Ishikawa (cell line): ENCODE results near the gene AMDHD1.

ENCODE experiments used
- CEBPB ChIP-seq: IDR thresholded peaks from 2 replicates; pipeline ENCODE4 v1.6.1; 2012
- EGR1 ChIP-seq: IDR thresholded peaks from 2 replicates; pipeline ENCODE4 v1.6.1; 2012
- EP300 ChIP-seq: IDR thresholded peaks from 2 replicates; pipeline ENCODE4 v1.6.1; 2012; ENCODE audit warnings: borderline replicate concordance
- FOXM1 ChIP-seq: IDR thresholded peaks from 2 replicates; pipeline ENCODE4 v1.6.1; 2012; ENCODE audit warnings: low read depth, borderline replicate concordance
- NFIC ChIP-seq: IDR thresholded peaks from 2 replicates; pipeline ENCODE4 v1.6.1; 2012
- RAD21 ChIP-seq: IDR thresholded peaks from 2 replicates; pipeline ENCODE4 v1.6.1; 2012; ENCODE audit warnings: low read depth
- TAF1 ChIP-seq: IDR thresholded peaks from 2 replicates; pipeline ENCODE4 v1.6.1; 2012; ENCODE audit warnings: low read depth, mild to moderate bottlenecking
- TEAD4 ChIP-seq: IDR thresholded peaks from 2 replicates; pipeline ENCODE4 v1.6.1; 2012
- YY1 ChIP-seq: IDR thresholded peaks from 2 replicates; pipeline ENCODE4 v1.6.1; 2012; ENCODE audit warnings: low read depth
- ZBTB7A ChIP-seq: IDR thresholded peaks from 2 replicates; pipeline ENCODE4 v1.6.1; 2012; ENCODE audit warnings: low read depth
- TF ChIP-seq, protein P1 (sequence below): IDR thresholded peaks from 2 replicates; pipeline ENCODE4 v1.6.1; 2012
- TF ChIP-seq, protein P2 (sequence below): IDR thresholded peaks from 2 replicates; pipeline ENCODE4 v1.6.1; 2012
- TF ChIP-seq, protein P3 (sequence below): IDR thresholded peaks from 2 replicates; pipeline ENCODE4 v1.6.1; 2012; ENCODE audit warnings: low read depth, mild to moderate bottlenecking

DNA sequence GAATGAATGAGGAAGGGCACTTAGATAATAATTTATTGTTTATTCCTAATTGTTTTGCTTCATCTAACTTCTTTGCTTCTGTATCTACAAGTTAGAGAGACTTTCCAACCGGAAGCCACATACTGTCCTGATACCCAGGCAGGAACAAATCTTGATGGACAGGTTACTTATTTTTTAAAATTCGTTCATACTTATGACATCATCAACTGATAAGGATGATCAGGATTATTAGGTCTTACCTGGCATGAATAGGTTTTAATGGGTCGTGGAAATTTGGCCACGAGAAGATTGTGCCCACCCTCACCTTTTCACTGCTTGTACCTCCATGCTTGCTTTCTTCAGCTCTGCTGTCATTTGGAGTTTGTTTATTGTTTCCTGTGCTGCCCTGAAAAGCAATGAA lies 45.0 kb upstream of the AMDHD1 start:
- TF ChIP-seq, protein P1, sequence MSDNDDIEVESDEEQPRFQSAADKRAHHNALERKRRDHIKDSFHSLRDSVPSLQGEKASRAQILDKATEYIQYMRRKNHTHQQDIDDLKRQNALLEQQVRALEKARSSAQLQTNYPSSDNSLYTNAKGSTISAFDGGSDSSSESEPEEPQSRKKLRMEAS: no peak
- no peak for TF ChIP-seq CEBPB
- no peak for TF ChIP-seq RAD21
- TF ChIP-seq FOXM1: no peak
- TF ChIP-seq EP300: no peak
- TF ChIP-seq, protein P2, sequence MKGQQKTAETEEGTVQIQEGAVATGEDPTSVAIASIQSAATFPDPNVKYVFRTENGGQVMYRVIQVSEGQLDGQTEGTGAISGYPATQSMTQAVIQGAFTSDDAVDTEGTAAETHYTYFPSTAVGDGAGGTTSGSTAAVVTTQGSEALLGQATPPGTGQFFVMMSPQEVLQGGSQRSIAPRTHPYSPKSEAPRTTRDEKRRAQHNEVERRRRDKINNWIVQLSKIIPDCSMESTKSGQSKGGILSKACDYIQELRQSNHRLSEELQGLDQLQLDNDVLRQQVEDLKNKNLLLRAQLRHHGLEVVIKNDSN: no peak
- no peak for TF ChIP-seq EGR1
- no peak for TF ChIP-seq NFIC
- TF ChIP-seq, protein P3, sequence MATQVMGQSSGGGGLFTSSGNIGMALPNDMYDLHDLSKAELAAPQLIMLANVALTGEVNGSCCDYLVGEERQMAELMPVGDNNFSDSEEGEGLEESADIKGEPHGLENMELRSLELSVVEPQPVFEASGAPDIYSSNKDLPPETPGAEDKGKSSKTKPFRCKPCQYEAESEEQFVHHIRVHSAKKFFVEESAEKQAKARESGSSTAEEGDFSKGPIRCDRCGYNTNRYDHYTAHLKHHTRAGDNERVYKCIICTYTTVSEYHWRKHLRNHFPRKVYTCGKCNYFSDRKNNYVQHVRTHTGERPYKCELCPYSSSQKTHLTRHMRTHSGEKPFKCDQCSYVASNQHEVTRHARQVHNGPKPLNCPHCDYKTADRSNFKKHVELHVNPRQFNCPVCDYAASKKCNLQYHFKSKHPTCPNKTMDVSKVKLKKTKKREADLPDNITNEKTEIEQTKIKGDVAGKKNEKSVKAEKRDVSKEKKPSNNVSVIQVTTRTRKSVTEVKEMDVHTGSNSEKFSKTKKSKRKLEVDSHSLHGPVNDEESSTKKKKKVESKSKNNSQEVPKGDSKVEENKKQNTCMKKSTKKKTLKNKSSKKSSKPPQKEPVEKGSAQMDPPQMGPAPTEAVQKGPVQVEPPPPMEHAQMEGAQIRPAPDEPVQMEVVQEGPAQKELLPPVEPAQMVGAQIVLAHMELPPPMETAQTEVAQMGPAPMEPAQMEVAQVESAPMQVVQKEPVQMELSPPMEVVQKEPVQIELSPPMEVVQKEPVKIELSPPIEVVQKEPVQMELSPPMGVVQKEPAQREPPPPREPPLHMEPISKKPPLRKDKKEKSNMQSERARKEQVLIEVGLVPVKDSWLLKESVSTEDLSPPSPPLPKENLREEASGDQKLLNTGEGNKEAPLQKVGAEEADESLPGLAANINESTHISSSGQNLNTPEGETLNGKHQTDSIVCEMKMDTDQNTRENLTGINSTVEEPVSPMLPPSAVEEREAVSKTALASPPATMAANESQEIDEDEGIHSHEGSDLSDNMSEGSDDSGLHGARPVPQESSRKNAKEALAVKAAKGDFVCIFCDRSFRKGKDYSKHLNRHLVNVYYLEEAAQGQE: no peak
- no peak for TF ChIP-seq TEAD4
- TF ChIP-seq TAF1: no peak
- no peak for TF ChIP-seq YY1
- TF ChIP-seq ZBTB7A: no peak
